Stimulated activated CD4-positive, alpha-beta T cell treated with anti-CD3 and anti-CD28 coated beads, Interleukin-2, amount 100 ng/mL, for 24 hours (primary cell): Measurements from ENCODE around the gene SPATA9.
"Not testable (repeated sequence)": the region's sequence is repeated elsewhere in the genome, so short reads cannot be mapped to it uniquely, and the experiment has no call there.

Source experiments
- DNase-seq, 2 donors: peaks; one replicate each; pipeline ENCODE4 v3.0.0-alpha.2; 2020

Gene SPATA9

DNA sequence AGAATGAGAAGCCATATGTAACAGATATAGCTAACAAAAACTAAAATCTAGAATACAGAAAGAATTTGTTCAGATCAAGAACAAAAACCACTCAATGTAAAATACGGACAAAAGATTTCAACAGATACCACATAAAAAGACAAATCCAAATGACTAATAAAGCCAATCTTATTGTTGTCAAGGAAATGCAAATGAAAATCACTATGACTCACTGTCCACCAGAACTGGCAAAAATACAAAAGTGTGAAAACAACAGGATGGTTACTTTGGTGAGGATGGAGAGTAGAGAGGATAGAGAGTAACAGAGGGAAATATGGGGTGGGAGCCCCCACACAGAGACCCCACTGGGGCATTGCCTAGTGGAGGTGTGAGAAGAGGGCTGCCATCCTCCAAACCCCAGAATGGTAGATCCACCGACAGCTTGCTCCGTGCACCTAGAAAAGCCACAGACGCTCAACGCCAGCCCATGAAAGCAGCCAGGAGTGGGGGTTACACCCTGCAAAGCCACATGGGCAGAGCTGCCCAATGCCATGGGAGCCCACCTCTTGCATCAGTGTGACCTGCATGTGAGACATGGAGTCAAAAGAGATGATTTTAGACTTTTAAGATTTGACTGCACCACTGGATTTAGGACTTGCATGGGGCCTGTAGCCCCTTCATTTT, 33.1 kb upstream of the SPATA9 start:
- DNase-seq = no peak

DNA sequence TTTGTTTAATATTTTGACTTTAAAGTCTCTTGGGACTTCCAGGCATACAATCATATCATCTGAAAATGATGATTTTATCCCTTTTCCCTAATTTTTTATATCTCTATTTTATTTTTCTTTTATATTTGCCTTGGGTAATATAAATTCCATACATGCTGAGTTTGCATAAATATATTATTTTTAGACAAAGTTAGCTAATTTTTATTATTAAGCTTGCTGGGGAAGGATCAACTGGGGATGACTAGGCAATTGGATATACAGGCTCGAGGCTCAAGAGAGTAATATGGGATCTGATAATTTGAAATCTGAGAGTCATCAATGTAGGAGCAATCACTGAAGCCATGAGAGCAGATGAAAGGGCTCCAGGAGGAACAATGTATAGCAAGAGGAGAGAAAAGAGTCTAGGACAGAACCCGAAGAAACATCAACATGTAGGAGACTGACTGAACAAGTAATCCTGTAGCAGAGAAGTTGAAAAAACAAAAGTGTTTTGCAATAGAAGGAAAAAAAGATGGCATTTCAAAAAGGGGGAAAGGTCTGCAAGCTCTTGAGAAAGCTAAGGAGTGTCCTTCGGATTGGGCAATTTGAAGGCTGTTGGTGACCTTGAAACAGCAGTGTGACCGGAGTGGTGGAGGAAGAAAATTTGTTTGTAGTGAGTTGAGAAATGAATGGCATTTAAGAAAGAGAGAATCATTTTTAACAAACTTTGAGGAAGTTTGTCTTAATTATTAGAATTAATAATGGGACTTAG, 31.3 kb upstream of the SPATA9 start:
- DNase-seq = no peak

DNA sequence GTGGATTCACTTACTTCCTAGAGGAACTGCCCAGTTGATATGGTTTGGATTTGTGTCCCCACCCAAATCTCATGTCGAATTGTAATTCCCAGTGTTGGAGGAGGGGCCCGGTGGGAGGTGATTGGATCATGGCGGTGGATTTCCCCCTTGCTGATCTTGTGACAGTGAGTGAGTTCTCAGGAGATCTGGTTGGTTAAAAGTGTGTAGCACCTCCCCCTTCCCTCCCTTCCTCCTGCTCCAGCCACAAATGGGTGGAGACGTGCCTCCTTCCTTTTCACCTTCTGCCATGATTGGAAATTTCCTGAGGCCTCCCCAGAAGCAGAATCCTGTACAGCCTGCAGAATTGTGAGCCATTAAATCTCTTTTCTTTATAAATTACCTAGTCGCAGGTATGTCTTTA, 30.5 kb upstream of the SPATA9 start:
- DNase-seq = not testable (repeated sequence)

DNA sequence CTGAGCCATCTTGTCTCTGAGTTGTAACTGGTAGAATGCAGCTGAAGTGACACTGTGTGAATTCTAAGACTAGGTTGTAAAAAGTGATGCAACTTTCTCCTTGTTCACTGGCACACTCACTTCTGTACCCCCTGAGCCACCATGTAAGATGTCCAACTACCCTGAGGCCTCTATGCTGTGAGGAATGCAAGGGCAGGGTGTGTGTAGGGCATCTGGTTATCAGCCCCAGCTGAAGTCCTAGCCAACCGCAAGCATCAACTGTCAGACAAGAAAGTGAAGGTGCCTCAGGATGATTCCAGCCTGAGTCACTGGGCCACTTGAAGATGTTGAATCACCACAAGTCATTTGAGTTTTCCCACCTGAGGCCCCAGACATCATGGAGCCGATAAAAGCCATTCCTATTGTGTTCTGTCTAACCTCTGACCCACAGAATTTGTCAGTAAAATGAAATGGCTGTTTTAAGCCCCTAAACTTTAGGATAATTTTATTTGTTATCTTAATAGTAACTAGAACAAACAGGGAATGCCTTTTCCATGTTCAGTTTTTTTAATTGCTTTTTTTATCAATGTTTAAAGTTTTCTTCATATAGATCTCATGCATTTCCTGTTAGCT, 29.7 kb upstream of the SPATA9 start:
- peak; percentile 53 to 54 for DNase-seq

DNA sequence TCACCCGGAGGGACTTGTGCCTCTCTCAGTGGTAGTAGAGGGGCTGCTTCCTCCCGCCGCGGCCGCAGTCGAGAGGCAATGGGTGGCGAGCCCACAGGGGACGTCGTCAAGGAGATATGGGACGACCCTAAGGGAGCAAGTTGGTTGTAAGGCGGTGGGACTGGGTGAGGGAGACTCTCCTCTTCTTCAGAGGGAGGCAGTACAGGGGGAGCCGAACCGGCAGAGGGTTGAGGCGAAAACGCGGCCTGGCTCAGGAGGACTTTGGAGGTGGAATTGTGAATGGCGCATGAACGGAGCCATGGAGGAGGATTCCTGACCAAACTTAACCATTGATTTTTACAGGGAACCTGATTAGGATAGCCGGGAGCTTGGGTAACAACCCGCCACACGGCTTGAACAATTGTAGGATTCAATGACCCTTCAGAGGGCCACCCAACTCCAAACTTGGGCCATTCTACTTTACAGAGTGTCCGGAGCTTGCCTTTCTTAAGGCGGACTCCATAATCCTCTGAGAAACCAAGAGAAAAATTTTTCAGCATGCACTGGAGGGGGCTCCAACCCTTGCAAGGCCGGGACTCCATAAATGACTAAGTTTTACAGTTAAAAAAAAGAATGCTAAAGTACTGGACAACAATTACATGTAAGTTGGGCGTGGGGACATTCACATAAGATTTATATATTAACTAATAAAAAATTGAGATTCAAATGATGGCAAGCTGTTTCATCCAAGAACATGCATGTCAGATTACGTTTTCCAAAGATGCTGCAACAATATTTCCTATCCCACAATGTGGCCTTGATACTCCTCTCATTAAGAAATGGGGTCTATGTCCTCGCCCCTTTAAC, 28.9 kb upstream of the SPATA9 start:
- no peak for DNase-seq

DNA sequence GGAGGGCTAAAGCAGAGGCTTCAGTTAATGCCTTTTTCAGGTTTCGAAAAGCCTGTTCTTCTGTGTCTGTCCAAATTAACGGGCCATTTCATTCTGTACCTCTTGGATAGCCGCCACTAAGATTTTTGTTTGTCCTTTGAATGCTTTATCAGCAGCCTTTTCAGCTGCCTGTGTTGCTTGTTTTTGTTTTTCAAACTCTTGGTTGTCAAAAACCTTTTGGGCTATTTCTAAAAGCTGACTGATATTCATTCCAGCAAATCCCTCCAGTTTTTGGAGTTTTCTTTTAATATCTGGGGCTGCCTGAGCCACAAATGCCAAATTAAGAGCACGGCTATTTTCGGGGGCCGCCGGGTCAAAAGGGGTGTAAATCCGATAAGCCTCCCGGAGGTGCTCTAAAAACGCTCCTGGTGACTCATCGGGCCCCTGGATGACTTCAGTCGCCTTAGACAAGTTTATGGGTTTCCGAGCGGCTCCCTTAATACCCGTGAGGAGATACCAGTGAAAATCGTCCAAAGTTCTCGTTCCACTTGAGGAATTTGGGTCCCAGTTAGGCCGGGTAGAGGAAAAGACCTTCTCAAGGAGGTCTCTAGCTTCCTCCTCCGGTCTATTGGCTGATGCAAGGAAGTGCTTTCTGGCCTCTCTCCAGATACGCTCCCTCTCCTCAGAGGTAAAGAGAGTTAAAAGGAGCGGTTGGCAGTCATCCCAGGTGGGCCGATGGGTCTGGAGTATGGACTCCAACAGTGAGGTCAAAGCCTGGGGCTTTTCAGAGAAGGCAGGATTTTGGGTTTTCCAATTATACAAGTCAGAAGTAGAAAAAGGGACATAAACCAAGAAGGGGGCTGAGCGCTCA, 28.1 kb upstream of the SPATA9 start:
- not testable (repeated sequence) for DNase-seq

DNA sequence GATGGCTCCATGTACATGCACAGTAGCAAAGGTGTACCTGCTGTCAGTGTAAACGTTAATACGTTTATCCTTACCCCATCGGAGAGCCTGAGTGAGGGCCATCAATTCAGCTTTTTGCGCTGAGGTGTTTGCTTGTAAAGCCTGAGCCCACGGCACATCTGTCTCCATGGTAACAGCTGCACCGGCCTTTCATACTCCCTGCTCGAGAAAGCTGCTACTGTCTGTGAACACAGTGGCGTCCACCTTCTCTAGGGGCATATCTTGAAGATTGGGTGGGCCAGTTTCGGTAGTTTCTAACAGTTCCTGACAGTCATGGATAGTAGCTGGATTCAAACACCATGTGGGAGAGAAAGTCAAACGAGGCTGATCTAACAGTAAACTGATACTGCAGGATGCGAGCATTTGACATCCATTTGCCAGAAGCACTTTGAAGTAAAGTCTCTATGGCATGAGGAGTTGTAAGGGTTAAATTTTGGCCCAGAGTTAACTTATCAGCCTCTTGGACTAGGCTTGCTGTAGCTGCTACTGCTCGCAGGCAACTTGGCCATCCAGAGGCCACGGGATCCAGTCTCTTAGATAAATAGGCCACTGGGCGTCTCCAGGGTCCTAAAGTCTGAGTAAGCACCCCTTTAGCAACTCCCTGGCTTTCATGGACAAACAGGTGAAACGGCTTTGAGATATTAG, 27.3 kb upstream of the SPATA9 start:
- no peak for DNase-seq

DNA sequence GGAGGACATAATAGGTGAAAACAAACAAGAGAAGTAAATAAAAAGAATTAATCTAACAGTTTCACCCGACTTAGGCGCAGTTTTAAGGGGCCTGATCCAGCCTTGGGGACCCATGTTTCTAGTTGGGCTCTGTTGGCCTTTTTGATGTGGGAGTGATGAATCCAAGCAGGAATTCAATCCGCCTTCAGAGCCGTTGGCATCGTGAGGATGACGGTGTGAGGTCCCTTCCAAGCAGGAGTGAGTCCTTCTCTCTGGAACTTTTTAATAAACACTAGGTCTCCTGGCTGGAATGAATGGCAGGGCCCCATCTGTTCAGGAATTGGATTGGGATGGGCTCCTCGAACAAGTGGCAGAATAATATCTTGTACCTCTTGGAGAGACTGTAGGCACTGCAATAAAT, 26.1 kb upstream of the SPATA9 start:
- no peak for DNase-seq

DNA sequence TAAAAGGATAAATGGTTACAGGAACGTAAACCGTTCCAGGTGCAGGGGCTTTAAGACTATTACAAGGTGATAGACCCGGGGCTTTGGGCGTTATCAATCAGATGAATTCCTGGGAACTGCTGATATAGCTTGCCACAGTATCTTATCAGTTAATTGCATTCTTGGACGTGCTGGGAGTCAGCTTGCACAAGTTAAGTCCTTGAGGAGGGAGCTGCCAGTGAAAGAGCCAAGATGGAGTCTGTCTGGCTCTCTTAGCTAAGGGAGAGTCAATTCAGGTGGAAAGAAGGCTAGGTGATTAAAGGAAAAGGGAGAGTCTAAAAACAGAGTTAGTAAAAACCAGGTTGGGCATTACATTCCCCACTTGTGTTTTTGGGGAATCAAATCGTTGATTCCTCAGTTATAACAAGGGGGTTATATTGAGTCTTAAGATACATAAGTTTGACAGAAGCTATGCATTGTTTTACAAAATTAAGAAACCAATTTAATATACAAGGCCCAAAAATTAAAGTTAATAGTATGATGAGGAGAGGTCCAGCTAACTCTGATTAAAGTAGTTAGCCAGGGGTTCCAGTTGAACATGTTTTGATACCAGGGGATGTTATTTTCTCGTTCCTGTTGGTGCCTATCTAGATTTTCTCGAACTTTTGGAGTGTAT, 24.9 kb upstream of the SPATA9 start:
- not testable (repeated sequence) for DNase-seq

DNA sequence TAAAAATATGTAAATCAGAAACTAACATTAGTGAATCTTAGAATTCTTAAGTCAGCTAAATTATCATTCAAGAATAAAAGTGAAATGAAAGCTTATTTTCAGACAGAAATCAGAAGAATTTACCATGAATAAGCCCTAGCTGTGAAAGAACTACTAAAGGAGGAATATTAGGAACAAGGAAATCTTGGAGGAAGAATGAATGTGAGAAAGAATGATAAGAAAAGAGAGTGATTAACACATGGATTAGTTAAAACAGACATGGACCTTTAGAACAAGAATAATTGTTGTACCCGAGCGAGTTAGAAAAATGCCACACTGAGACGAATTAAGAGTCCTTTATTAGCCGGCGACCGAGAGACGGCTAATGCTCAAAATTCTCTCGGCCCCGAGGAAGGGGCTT, 24.3 kb upstream of the SPATA9 start:
- DNase-seq = no peak

DNA sequence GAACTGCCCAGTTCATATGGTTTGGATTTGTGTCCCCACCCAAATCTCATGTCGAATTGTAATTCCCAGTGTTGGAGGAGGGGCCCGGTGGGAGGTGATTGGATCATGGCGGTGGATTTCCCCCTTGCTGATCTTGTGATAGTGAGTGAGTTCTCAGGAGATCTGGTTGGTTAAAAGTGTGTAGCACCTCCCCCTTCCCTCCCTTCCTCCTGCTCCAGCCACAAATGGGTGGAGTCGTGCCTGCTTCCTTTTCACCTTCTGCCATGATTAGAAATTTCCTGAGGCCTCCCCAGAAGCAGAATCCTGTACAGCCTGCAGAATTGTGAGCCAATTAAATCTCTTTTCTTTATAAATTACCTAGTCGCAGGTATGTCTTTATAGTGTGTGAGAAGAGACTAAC, 23.4 kb upstream of the SPATA9 start:
- DNase-seq = not testable (repeated sequence)

DNA sequence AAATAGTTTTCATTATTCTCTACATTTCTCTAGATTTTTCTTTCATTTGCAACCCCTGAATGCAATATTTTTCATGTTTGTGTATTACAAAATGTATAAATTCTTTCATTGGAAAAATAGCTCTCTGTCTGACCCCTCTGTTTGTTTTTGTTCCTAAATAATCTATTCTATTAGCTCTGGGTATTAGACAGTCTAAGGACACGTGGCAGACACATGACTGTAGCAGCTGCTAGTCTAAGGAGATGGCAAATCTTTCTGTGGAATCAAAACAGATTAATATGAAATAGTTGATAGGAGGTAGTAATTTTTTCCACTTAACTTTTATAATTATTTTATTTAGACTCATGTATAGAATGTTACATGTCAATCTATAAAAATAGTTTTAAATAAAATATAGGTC, 21.4 kb upstream of the SPATA9 start:
- DNase-seq = no peak

DNA sequence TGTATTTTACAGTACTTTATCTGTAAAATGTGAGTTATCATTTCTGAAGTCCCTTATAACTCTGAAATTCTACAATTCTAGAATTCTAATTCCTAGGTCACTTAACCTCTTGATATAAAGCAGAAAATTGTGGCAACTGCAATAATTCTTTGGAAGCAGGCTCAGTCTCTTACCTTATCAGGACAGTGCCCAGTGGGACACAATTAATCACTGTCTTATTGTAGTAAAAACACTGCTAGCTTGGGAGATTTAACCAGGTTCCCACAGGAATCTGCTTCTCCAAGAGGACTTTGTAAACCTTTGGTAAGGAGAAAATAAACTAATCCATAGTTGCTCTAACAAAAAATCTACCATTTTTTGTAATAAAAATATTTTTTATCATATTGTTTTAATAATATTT, 18.3 kb upstream of the SPATA9 start:
- no peak for DNase-seq

DNA sequence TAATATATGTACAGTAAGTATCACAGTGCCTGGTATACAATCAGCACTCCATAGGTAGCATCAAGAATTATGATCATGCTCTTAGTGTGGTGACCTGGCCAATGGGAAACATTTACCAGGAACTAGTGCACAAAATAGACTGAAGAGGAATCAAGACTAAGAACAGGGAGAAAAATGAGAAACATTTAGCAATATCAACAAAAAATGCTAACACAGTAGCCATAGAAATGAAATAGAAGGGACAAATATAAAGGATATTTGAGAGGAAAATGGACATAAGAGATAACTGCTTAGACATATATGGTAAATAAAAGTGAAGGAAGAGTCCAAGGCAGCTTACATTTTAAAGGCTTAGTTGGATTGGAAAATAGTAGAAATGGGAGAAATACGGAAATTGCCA, 16.5 kb upstream of the SPATA9 start:
- DNase-seq = no peak

DNA sequence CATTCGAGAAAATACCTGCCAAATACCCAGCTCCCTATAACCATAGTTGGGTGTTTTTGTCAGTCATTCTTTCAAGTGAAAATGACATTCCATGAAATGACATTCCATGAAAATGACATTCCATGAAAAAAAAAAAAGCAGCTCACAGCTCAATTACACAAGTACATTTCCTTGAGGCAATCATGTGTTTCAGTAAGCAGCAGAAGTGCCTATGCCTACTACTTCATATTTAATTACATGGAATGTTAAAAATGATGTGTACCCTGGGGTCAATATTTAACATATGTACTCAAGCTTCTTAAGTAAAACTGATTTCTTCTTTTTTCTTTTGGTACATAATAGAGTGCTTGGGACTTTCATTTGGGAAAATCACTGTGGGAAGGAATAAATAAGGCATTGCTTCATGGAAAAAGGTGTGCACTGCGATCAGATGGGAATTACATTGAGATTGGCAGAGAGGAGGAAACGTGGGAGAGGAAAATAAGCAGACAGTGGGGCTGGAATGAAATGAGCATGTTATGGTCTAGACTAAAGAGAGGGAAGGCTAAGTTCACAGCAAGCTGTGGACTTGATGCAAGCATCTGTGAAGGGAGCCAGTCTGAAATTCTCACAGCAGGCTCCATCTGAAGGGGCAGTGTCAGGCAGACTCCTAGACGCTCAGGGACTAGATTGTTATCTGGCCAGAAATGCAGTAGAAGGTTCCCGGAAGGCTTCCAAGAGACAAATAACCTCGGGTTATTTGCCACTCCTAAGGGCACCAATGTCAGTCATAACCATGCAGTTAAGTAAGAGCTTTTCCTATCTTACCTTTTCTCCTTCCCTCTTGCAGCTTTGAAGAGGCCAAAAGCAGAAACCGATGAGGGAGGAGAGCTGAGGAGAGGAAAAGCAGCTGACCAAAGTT, 15.2 kb upstream of the SPATA9 start:
- DNase-seq = no peak

DNA sequence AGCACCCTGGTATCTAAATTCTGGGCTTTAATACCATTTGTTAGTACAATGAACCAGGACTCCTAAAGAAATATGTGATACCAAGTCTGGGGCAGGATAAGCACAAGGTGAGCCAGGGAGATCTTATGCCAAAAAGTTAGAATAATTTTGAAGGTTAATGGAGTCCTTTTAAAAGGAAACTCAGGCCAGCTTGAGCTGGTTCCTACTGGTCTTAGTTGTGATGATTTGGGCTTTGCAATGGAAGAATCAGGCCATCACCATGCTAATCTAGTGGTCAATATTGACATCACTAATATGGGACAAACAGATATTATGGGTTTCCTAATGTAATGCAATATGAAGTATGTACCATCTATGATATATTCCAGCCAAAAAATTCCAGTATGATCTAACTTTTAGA, 7.5 kb upstream of the SPATA9 start:
- DNase-seq = no peak

DNA sequence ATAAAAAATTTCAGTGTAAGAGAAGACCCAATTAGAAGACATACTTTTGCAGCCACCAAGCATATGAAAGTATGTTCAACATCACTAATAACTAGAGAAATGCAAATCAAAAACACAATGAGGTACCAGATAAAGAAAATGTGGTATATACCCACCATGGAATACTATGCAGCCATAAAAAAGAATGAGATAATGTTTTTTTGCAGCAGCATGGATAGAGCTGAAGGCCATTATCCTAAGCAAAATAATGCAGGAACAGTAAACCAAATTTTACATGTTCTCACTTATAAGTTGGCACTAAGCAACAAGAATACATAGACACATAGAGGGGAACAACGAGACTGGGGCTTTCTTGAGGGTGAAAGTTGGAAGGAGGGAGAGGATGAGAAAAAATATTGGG, 6.9 kb upstream of the SPATA9 start:
- DNase-seq = no peak

DNA sequence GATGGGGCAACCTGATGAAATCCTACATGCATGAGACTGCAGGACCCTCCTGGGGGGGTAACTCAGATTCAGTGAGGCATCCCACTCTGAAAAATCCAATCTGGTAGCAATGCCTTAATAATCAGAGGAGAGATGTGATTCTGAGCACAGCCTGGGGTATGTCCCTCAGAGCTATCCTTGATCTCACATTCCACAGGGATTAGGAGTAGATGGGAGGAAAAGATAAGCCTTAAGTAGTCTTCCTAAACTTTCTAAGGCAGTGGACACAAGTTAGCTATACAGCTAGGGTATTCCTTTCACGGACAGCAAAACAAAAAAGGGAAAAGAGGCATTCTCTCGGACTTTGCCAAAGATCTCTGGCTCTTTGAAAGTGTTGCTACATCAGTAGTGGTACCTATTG, 3.9 kb upstream of the SPATA9 start:
- no peak for DNase-seq

DNA sequence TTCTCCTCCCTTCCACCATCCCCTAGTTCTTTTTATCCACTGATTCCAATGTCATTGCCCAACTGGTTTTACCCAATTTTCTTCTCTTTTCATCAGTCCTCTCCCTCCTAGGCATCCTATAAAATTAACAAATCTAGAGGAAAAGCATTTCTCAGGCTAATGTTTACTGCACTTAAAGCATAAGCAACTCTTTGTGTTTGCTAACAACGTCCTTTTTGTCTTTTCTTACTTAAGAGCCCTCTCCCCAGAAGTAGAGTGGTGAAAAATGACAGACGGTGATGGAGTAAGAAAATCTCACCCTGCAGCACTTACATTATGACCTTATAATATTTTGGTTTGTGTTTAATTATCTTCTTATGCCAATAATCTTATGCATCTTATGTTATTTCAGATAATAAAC, 1.6 kb upstream of the SPATA9 start:
- no peak for DNase-seq

DNA sequence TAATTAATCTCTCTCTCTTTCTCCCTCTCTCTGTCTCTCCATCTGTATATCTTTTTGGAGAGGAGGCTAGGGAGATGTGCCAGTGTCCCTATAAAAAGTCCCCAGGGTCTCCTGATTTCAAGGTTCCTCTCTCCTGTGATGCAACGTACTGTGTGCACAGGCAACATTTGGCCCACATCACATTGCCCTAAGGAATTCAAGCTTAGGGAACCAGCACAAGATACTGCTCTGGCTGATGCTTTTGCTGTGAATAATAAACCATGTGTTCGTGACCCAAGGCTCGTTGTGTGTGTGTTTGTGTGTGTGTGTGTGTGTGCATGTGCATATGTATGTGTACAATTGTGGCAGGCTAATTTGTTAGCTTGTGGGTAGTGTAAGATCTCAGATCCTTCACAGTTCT, 9.7 kb downstream of the SPATA9 start:
- no peak for DNase-seq
